K562 (cell line): ENCODE measurements around the gene AARSD1. TPM values are rescaled to one million over a fixed set of nuclear protein-coding genes. Genes with fewer than 3 reads are reported as not detected.

Source experiments
- ATAC-seq: fragments of 200-7000 bp; cut with Tn5 transposase; 3 replicates; pipeline ENCODE4 v1.9.1; 2020; ENCODE audit warnings: moderate library complexity
- BruUV-seq: library from RNA; stranded (reverse); fragments of 400-500 nt; replicated peaks from 2 replicates; lab custom pipeline; 2021; lab: Mats Ljungman, UMichigan
- CTCF ChIA-PET: fragments of 300-600 bp; formaldehyde crosslinking; extraction: SDS; loops from one replicate; lab custom pipeline; 2021; ENCODE audit warnings: low intra/inter-chr PET ratio; lab: Yijun Ruan, JAX
- POLR2A ChIA-PET: fragments of 300-600, 350-650 bp; sonication (Branson Sonifier 250); formaldehyde crosslinking; extraction: SDS; loops from one replicate; lab custom pipeline; 2021; ENCODE audit warnings: antibody characterized with exemption, inconsistent platforms; lab: Yijun Ruan, JAX
- DNase-seq, 4 experiments: peaks; one replicate each; pipeline versions ENCODE4 v3.0.0 to v3.0.0-alpha.2; 2011 to 2018; ENCODE audit warnings: low spot score in 3 of 4, mixed read lengths in 3 of 4; ENCODE audit errors: extremely low read depth in 1 of 4
- FAIRE-seq: peaks from 2 replicates; lab custom pipeline; 2011; peaks lifted over from hg19 to GRCh38; lab: Jason Lieb, UNC
- H2AFZ ChIP-seq: 2 replicates; pipeline ENCODE4 v1.6.0; 2011; ENCODE audit warnings: low read depth, low read length, control low read depth, inconsistent platforms
- H3K27ac ChIP-seq: fragments of 200-600 bp; 3 replicates; pipeline ENCODE4 v1.8.0; 2011; ENCODE audit warnings: low read depth, mild to moderate bottlenecking, control low read depth, inconsistent platforms, low read length, moderate library complexity, mixed read lengths; ENCODE audit errors: extremely low read depth
- H3K27me3 ChIP-seq, 2 experiments: fragments of 300-600 bp in 1 of 2; 2 replicates in 1 of 2; 3 replicates in 1 of 2; pipeline versions ENCODE4 v1.6.0 to v1.8.0; 2011; ENCODE audit warnings: inconsistent platforms in 2 of 2, low read length in 2 of 2, mild to moderate bottlenecking in 1 of 2, mixed read lengths in 1 of 2, moderate library complexity in 1 of 2; ENCODE audit not compliant: control insufficient read depth in 2 of 2, insufficient read depth in 2 of 2
- H3K36me3 ChIP-seq: fragments of 300-600 bp; 3 replicates; pipeline ENCODE4 v1.8.0; 2011; ENCODE audit warnings: mild to moderate bottlenecking, low read length, inconsistent platforms; ENCODE audit not compliant: control insufficient read depth, insufficient read depth
- H3K4me1 ChIP-seq, 2 experiments: fragments of 200-600 bp in 1 of 2; replicated peaks in 1 of 2; 2 replicates in 1 of 2; 3 replicates in 1 of 2; pipeline versions ENCODE4 v1.5.1 to v1.8.0; 2011; ENCODE audit warnings: inconsistent platforms in 2 of 2, low read length in 2 of 2, mild to moderate bottlenecking in 1 of 2, mixed read lengths in 1 of 2, moderate library complexity in 1 of 2; ENCODE audit not compliant: control insufficient read depth in 2 of 2, insufficient read depth in 2 of 2
- H3K4me2 ChIP-seq: 2 replicates; pipeline ENCODE4 v1.6.1; 2011; ENCODE audit warnings: low read length, control low read depth, inconsistent platforms, mixed read lengths; ENCODE audit not compliant: insufficient read depth
- H3K4me3 ChIP-seq: fragments of 200-600 bp; sonication (generic), shearing (Covaris generic); 2 replicates; pipeline ENCODE4 v1.5.1; 2016; ENCODE audit warnings: control low read depth, inconsistent platforms
- H3K79me2 ChIP-seq: fragments of 200-600 bp; 3 replicates; pipeline ENCODE4 v1.8.0; 2011; ENCODE audit warnings: low read length, inconsistent platforms; ENCODE audit not compliant: control insufficient read depth, insufficient read depth
- H3K9ac ChIP-seq, 2 experiments: 2 replicates each; pipeline versions ENCODE4 v1.6.0 to v1.6.1; 2011; ENCODE audit warnings: low read depth in 2 of 2, low read length in 2 of 2, control low read depth in 1 of 2, inconsistent platforms in 1 of 2, mild to moderate bottlenecking in 1 of 2, mixed read lengths in 1 of 2; ENCODE audit not compliant: insufficient read depth in 1 of 2
- H3K9me1 ChIP-seq: one replicate; pipeline ENCODE4 v1.6.0; 2011; ENCODE audit warnings: inconsistent platforms, mild to moderate bottlenecking, low read length, moderate library complexity; ENCODE audit not compliant: control insufficient read depth, insufficient read depth
- H3K9me3 ChIP-seq: replicated peaks from 2 replicates; pipeline ENCODE4 v1.5.1; 2011; ENCODE audit warnings: low read depth, low read length, inconsistent platforms; ENCODE audit not compliant: control insufficient read depth, insufficient read depth
- H4K20me1 ChIP-seq: replicated peaks from 2 replicates; pipeline ENCODE4 v1.6.1; 2011; ENCODE audit warnings: low read length, inconsistent platforms, mixed read lengths; ENCODE audit not compliant: control insufficient read depth, insufficient read depth
- CC2D1A ChIP-seq: fragments of 450-650 bp; IDR thresholded peaks from 2 replicates; pipeline ENCODE4 v1.6.1; 2017; ENCODE audit warnings: mild to moderate bottlenecking
- CHD7 ChIP-seq: fragments of 200-600 bp; sonication (generic); IDR thresholded peaks from one replicate; pipeline ENCODE4 v1.6.1; 2012; ENCODE audit warnings: mild to moderate bottlenecking, low read depth, low read length, inconsistent platforms
- FOXM1 ChIP-seq, 2 experiments: fragments of 450-650 bp in 1 of 2; sonication (generic) in 1 of 2; formaldehyde crosslinking in 1 of 2; IDR thresholded peaks; 2 replicates each; pipeline versions ENCODE4 v1.6.1 to v1.9.0; 2017 to 2022; ENCODE audit warnings: low read depth in 2 of 2, mild to moderate bottlenecking in 2 of 2, missing genetic modification reagents in 1 of 2, moderate library complexity in 1 of 2
- FOXP1 ChIP-seq: sonication (generic); formaldehyde crosslinking; IDR thresholded peaks from 2 replicates; pipeline ENCODE4 v1.8.0; 2022; ENCODE audit warnings: mild to moderate bottlenecking, missing genetic modification reagents
- HES1 ChIP-seq: fragments of 450-650 bp; IDR thresholded peaks from 2 replicates; pipeline ENCODE4 v1.6.1; 2016; ENCODE audit warnings: low read depth, mild to moderate bottlenecking, moderate library complexity
- LARP7 ChIP-seq: fragments of 450-650 bp; IDR thresholded peaks from 2 replicates; pipeline ENCODE4 v1.6.1; 2016
- PHF20 ChIP-seq: fragments of 450-650 bp; IDR thresholded peaks from 2 replicates; pipeline ENCODE4 v1.6.1; 2018; ENCODE audit not compliant: partially characterized antibody
- U2AF2 ChIP-seq: fragments of 200-400 bp; formaldehyde crosslinking; optimal IDR thresholded peaks from 2 replicates; pipeline ENCODE3; 2017; ENCODE audit warnings: low read depth, mild to moderate bottlenecking, low read length
- in situ Hi-C: fragments of 300-500 bp; cut with MboI; formaldehyde crosslinking; loops from 4 replicates; pipeline ENCODE4 v1.15.0; 2018; ENCODE audit warnings: inconsistent platforms, mixed read lengths
- intact Hi-C: fragments of 100-400 bp; cut with micrococcal nuclease; formaldehyde crosslinking; loops from 2 replicates; pipeline ENCODE4 v1.14.2; 2022
- polyA plus RNA-seq, 8 experiments: library from polyadenylated mRNA; depleted of rRNA in 4 of 8; stranded (reverse) in 5 of 8; unstranded in 3 of 8; fragments of >200 nt; fragmentation: Nextera tagmentation in 2 of 8; fragmentation: Illumina TruSeq in 1 of 8; extraction: Ambion mirVana in 2 of 8; extraction: Trizol in 1 of 8; gene quantifications; 2 replicates each; pipeline versions ENCODE4 v1.2.1 to v1.2.3, GENCODE V29; 2011 to 2014; ENCODE audit warnings: inconsistent platforms in 1 of 8, missing spikeins in 1 of 8
- total RNA-seq, 7 experiments: library from RNA; depleted of rRNA in 6 of 7; stranded (reverse); fragments of >200 nt in 6 of 7; fragmentation: Illumina TruSeq in 2 of 7; extraction: Trizol in 2 of 7; gene quantifications; 2 replicates each; pipeline versions ENCODE4 v1.2.1 to v1.2.3, GENCODE V29; 2011 to 2021; ENCODE audit warnings: low replicate concordance in 1 of 7

The AARSD1 gene
- total and polyA plus RNA-seq, 9 of the 15 experiments (the other 6 are each of a cell fraction or from before 2014, with no cell fraction given) = 51.7 to 98.5 (median 68.6) TPM

GRCh38 chr17:42982266-42982665 is 18.0 kb upstream of the AARSD1 start:
- Histone ChIP-seq H3K9me3 (no peaks in the 10 kb centered on the region), H3K4me2 (0 out of 2 replicates have a peak overlapping the region, but pooled peaks have one; percentile 99), H3K9me1 (no peaks in the 10 kb centered on the region), H3K4me1 (peaks cover 20 to 24% of the 10 kb centered on the region in 2 experiments; a peak in 4 of 5 replicates), H2AFZ (no peak overlapping the region), H3K9ac (no peak overlapping the region), H3K36me3 (peaks cover 45% of the 10 kb centered on the region), H3K4me3 (peak overlapping the region; percentile 92; the same call in 1 of the 2 replicates), H3K27me3 (no peaks in the 10 kb centered on the region), H3K27ac (no peak overlapping the region; the same call in 2 of the 3 replicates), H3K79me2 (peaks cover 52% of the 10 kb centered on the region), H4K20me1 (no peaks in the 10 kb centered on the region)
- in situ Hi-C loops = no loop called here
- no peak for ATAC-seq
- CTCF ChIA-PET = interaction anchor here (2.7 kb wide), 1 partner anchor 139 kb away, joined by 20 read pairs; no protein-coding TSS in a partner anchor
- BruUV-seq = no TSS peak
- POLR2A ChIA-PET = interaction anchor here (0.6 to 3.8 kb wide), 3 partner anchors 11 to 16 kb away, joined by 3 to 13 read pairs (median 5); partner anchors contain the start of gene RPL27
- DNase-seq = no peak
- intact Hi-C loops = no loop called here
- no peak for TF ChIP-seq FOXP1 (CRISPR knock-in tag)
- no peak for TF ChIP-seq HES1
- no peak for TF ChIP-seq CHD7
- no peak for TF ChIP-seq CC2D1A
- no peak for TF ChIP-seq U2AF2
- TF ChIP-seq FOXM1 (IDR thresholded peaks at IDR 0.05; ENCODE audit: low read depth) = no peak
- no peak for TF ChIP-seq FOXM1 (CRISPR knock-in tag; IDR thresholded peaks at IDR 0.05; ENCODE audit: low read depth)
- TF ChIP-seq LARP7 = no peak
- no peak for TF ChIP-seq PHF20
- FAIRE-seq = no peak
